ENCODE measurements around the gene FLYWCH2.

DNA sequence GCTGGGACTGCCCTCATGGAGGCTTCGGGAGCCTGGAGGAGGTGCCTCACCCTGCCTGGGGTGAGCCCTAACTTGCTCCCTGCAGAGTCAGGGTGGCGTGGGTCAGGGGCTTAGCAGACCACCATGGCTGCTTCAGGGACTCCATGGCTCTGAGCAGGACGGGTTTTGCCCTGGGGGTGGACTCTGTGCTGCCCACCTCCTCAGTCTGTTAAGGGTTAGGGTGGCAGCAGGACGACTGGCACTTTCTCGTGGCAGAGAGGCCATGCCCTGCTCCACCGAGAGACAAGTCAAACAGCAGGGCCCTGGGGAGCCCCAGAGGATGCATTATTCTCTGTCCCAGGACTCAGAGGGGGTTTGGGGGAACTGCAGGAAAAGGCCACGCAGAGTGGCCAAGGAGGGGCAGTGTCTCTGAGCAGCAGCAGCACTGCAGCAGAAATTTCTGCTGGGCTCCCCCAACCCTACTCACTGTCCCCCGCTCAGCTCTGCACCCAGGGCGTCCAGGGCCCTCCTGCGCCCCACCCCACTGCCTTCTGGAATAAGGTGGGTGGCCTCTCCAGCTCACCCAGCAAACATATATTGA, 23.2 kb upstream of the FLYWCH2 start:
- TF ChIP-seq, protein P1, sequence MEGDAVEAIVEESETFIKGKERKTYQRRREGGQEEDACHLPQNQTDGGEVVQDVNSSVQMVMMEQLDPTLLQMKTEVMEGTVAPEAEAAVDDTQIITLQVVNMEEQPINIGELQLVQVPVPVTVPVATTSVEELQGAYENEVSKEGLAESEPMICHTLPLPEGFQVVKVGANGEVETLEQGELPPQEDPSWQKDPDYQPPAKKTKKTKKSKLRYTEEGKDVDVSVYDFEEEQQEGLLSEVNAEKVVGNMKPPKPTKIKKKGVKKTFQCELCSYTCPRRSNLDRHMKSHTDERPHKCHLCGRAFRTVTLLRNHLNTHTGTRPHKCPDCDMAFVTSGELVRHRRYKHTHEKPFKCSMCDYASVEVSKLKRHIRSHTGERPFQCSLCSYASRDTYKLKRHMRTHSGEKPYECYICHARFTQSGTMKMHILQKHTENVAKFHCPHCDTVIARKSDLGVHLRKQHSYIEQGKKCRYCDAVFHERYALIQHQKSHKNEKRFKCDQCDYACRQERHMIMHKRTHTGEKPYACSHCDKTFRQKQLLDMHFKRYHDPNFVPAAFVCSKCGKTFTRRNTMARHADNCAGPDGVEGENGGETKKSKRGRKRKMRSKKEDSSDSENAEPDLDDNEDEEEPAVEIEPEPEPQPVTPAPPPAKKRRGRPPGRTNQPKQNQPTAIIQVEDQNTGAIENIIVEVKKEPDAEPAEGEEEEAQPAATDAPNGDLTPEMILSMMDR (IDR thresholded peaks at IDR 0.05): no peak
- no peak for TF ChIP-seq POLR2A (IDR thresholded peaks at IDR 0.05)
